Right lobe of liver (tissue), 6 donors: ENCODE measurements around the gene GDF3. TPM values are rescaled to one million over a fixed set of nuclear protein-coding genes. Genes with fewer than 3 reads are reported as not detected.

Experiments
- ATAC-seq, 4 donors: fragments of 200-7000 bp; cut with Tn5 transposase; one replicate each; pipeline ENCODE4 v1.9.1; 2020; ENCODE audit warnings: mild to moderate bottlenecking in 4 of 4, moderate library complexity in 4 of 4
- DNase-seq, 3 donors: peaks; one replicate each; pipeline ENCODE4 v3.0.0-alpha.2; 2020
- H3K27ac ChIP-seq, 3 donors: fragments of 200-600 bp; one replicate each; pipeline ENCODE4 v1.8.0; 2022
- H3K27me3 ChIP-seq, 2 donors: fragments of 200-600 bp; one replicate each; pipeline ENCODE4 v1.8.0; 2022
- H3K36me3 ChIP-seq, 4 donors: fragments of 200-600 bp; sonication (generic) in 1 of 4; one replicate each; pipeline versions ENCODE4 v1.5.1 to v1.8.0; 2017 to 2022; ENCODE audit warnings: control low read depth in 1 of 4
- H3K4me1 ChIP-seq, 4 donors: fragments of 200-600 bp; sonication (generic) in 1 of 4; one replicate each; pipeline versions ENCODE4 v1.5.1 to v1.8.0; 2017 to 2022; ENCODE audit warnings: control low read depth in 1 of 4
- H3K4me3 ChIP-seq, 3 donors: fragments of 200-600 bp; one replicate each; pipeline ENCODE4 v1.8.0; 2022
- H3K9me3 ChIP-seq, 4 donors: fragments of 200-600 bp; sonication (generic) in 1 of 4; one replicate each; pipeline versions ENCODE4 v1.5.1 to v1.8.0; 2017 to 2022; ENCODE audit warnings: control low read depth in 1 of 4
- POLR2A ChIP-seq: fragments of 450-650 bp; IDR thresholded peaks from one replicate; pipeline ENCODE4 v1.6.1; 2017; ENCODE audit warnings: antibody characterized with exemption, mild to moderate bottlenecking
- WGBS: methylation state at CpG from one replicate; pipeline ENCODE4 v1.1.6; 2018; ENCODE audit warnings: low coverage, low lambda C conversion rate; ENCODE audit not compliant: insufficient coverage; ENCODE audit errors: missing lambda C conversion rate; 5-methylcytosine and 5-hydroxymethylcytosine counted together
- intact Hi-C, 2 donors: fragments of 100-400 bp; cut with DNase I; formaldehyde crosslinking; loops; one replicate each; pipeline versions ENCODE4 v1.11.2 to v1.14.1; 2022
- total RNA-seq, 6 experiments: library from RNA; depleted of rRNA in 2 of 6; stranded (reverse); fragments of >200 nt in 2 of 6; fragmentation: NEBNext Ultra II Directional in 3 of 6; extraction: Animal tissue kit (Norgen Biotek cat#: 25700) in 3 of 6; gene quantifications; one replicate each; pipeline versions ENCODE4 v1.1.0 to v1.2.4, GENCODE V29; 2016 to 2023
- TF ChIP-seq, protein P1 (sequence below), 4 donors: fragments of 200-600 bp in 3 of 4; fragments of 450-650 bp in 1 of 4; IDR thresholded peaks; one replicate each; pipeline versions ENCODE4 v1.5.1 to v1.8.0; 2016 to 2022; ENCODE audit warnings: antibody characterized with exemption in 4 of 4, mild to moderate bottlenecking in 2 of 4
- donor health status: DM: no; HTN: yes; CAD: no.
- donor health status: DM: no; HTN: no; CAD: no.
- donor health status: DM: no; HTN: no; CAD: no.
- donor health status: DM: no; HTN: yes; CAD: no.
- donor health status: DM: no; HTN: yes; CAD: no.

GDF3 gene
- total RNA-seq, 6 experiments from 2014 or later = not detected

DNA sequence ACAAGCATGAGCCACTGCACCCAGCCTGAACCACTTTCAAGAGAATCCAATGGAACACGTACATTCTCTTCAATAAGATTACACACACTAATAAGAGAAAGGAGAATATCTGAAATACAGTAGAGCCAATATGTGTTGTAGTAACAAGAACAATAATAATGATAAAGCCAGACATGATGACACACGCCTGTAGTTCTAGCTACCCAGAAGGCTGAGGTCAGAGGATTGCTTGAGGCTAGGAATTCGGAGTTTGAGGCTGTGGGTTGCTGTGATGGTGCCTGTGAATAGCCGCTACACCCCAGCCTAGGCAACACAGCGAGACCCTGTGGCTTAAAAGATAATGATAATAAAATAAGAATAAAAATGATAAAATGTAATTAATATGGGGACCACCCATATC, 45.5 kb downstream of the GDF3 start:
- no peaks in the 10 kb centered on the region for H3K9me3 ChIP-seq
- ATAC-seq = no peak
- H3K36me3 ChIP-seq = no peaks in the 10 kb centered on the region
- WGBS = 78% methylated on average over 4 of the region's 5 CpGs
- H3K27ac ChIP-seq = no peak overlapping the region
- no peak overlapping the region for H3K4me3 ChIP-seq
- TF ChIP-seq POLR2A = no peak
- TF ChIP-seq, protein P1, sequence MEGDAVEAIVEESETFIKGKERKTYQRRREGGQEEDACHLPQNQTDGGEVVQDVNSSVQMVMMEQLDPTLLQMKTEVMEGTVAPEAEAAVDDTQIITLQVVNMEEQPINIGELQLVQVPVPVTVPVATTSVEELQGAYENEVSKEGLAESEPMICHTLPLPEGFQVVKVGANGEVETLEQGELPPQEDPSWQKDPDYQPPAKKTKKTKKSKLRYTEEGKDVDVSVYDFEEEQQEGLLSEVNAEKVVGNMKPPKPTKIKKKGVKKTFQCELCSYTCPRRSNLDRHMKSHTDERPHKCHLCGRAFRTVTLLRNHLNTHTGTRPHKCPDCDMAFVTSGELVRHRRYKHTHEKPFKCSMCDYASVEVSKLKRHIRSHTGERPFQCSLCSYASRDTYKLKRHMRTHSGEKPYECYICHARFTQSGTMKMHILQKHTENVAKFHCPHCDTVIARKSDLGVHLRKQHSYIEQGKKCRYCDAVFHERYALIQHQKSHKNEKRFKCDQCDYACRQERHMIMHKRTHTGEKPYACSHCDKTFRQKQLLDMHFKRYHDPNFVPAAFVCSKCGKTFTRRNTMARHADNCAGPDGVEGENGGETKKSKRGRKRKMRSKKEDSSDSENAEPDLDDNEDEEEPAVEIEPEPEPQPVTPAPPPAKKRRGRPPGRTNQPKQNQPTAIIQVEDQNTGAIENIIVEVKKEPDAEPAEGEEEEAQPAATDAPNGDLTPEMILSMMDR (IDR thresholded peaks at IDR 0.05) = no peak
- no peak for DNase-seq
- no peaks in the 10 kb centered on the region for H3K4me1 ChIP-seq
- intact Hi-C loops = no loop called here
- no peaks in the 10 kb centered on the region for H3K27me3 ChIP-seq

DNA sequence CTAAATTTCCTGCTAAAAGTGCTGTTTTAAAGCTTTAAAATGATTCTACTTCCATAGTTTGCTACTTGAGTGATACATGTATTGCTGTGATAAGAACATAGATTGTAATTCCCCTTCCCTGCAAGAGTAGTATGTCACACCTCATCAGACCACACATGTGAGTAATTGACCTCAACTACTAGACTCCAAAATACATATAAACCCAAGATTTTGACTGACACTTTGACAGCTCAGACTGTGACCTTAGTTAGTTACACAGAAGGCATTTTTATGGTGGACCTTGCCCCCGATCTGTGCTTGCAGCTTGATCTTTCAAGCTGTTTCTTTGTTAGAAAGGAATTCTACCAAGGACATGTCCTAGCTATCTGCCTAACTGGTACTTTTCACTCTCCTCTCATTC, 48.5 kb downstream of the GDF3 start:
- DNase-seq (no peak), ATAC-seq (no peak)
- TF ChIP-seq, protein P1 (IDR thresholded peaks at IDR 0.05) = no peak
- TF ChIP-seq POLR2A = no peak
- Histone ChIP-seq H3K9me3 (no peaks in the 10 kb centered on the region), H3K27me3 (no peaks in the 10 kb centered on the region), H3K4me1 (no peaks in the 10 kb centered on the region), H3K36me3 (no peaks in the 10 kb centered on the region), H3K4me3 (no peak overlapping the region), H3K27ac (no peak overlapping the region)
- intact Hi-C loops = no loop called here
- WGBS = 0% methylated on average over 1 of the region's 1 CpG

DNA sequence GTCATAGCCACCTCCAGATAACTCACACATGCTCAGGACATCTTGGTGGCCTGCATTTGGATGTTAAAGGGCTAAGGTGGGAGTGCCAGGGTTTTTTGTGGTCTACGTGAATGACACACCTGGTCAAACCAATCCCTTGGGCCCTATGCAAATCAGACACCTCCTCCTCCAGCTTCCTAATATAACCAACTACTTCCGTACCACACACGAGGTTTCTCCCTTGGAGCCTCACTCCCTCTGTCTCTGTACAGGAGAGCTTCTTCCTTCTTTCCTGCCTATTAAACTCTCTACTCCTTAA, 49.4 kb downstream of the GDF3 start:
- intact Hi-C loops = no loop called here
- WGBS = 68% methylated on average over 2 of the region's 3 CpGs
- no peak for DNase-seq
- no peak for TF ChIP-seq POLR2A
- TF ChIP-seq, protein P1 (IDR thresholded peaks at IDR 0.05) = no peak
- no peak for ATAC-seq
- Histone ChIP-seq H3K27ac (no peak overlapping the region), H3K36me3 (no peaks in the 10 kb centered on the region), H3K9me3 (no peaks in the 10 kb centered on the region), H3K4me1 (no peaks in the 10 kb centered on the region), H3K27me3 (no peaks in the 10 kb centered on the region), H3K4me3 (no peak overlapping the region)

DNA sequence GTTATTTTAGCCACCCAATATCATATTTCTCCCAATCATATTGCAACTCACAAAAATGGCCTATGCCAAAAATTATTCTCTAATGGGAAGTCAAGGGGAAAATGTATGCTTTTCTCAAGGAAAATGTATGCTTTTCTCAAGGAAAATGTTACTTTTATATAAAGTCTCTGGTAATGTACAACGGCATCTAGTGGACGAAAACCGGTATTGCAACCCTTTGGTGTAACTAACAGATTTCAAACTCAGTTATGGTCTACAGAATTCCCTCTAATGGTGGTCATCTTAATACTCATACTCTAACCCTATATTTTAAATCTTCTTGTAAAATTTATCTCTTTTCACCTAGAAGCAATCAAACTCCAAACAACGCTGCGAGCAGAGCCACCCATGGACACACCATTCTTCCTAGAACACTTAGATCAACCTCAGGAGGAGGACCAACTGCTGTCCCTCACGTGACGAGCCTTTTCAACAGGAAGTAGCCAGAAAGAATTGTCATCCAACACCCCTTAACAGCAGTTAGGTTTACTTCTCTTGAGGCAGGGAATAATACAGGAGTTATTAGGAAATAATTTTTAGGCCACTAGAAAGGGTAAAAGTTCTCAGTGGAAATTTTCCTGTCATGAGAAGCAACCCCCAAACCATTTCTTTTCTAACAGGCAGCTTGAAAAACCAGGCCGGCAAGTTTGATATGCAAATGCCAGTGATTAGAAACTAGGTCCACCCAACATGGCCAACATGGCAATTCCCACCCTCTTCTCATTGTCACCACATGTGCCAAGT, 50.0 kb downstream of the GDF3 start:
- DNase-seq = no peak
- Histone ChIP-seq H3K27me3 (no peaks in the 10 kb centered on the region), H3K27ac (no peak overlapping the region), H3K4me3 (no peak overlapping the region), H3K9me3 (no peaks in the 10 kb centered on the region), H3K36me3 (no peaks in the 10 kb centered on the region), H3K4me1 (no peaks in the 10 kb centered on the region)
- intact Hi-C loops = no loop called here
- WGBS = 14% methylated on average over 8 of the region's 8 CpGs
- peak; percentile 48 to 64 (median 60) for ATAC-seq
- TF ChIP-seq, protein P1 (IDR thresholded peaks at IDR 0.05) = peak; percentile 76 to 91 (median 88)
- no peak for TF ChIP-seq POLR2A
